Upper lobe of right lung (tissue), 1 donor: Measurements from ENCODE around the gene ATP2C2. TPM values are rescaled to one million over a fixed set of nuclear protein-coding genes. Genes with fewer than 3 reads are reported as not detected.

Experiments
- ATAC-seq: fragments of 200-7000 bp; cut with Tn5 transposase; one replicate; pipeline ENCODE4 v1.9.1; 2020; ENCODE audit warnings: mild to moderate bottlenecking, moderate library complexity
- DNase-seq: peaks from one replicate; pipeline ENCODE4 v3.0.0-alpha.2; 2020
- H3K27ac ChIP-seq: fragments of 200-600 bp; one replicate; pipeline ENCODE4 v1.8.0; 2022
- H3K27me3 ChIP-seq: fragments of 200-600 bp; one replicate; pipeline ENCODE4 v1.8.0; 2022; ENCODE audit warnings: mild to moderate bottlenecking
- H3K36me3 ChIP-seq: fragments of 200-600 bp; one replicate; pipeline ENCODE4 v1.8.0; 2022
- H3K4me1 ChIP-seq: fragments of 200-600 bp; one replicate; pipeline ENCODE4 v1.8.0; 2022
- H3K4me3 ChIP-seq: fragments of 200-600 bp; one replicate; pipeline ENCODE4 v1.8.0; 2022; ENCODE audit warnings: mild to moderate bottlenecking
- H3K9me3 ChIP-seq: fragments of 200-600 bp; one replicate; pipeline ENCODE4 v1.8.0; 2022
- CTCF ChIP-seq: fragments of 200-600 bp; IDR thresholded peaks from one replicate; pipeline ENCODE4 v1.8.0; 2022; ENCODE audit warnings: antibody characterized with exemption
- intact Hi-C: fragments of 100-400 bp; cut with DNase I; formaldehyde crosslinking; loops from one replicate; pipeline ENCODE4 v1.11.0; 2022
- total RNA-seq: library from RNA; stranded (reverse); fragmentation: NEBNext Ultra II Directional; extraction: Animal tissue kit (Norgen Biotek cat#: 25700); gene quantifications from one replicate; pipeline ENCODE4 v1.2.1, GENCODE V29; 2021
- donor health status: DM: no; HTN: yes; CAD: no; lungs with severe emphysema.

The ATP2C2 gene
- total RNA-seq, 1 donor from 2014 or later: 48.9 TPM

GRCh38 chr16:84486551-84487235, 118.4 kb downstream of the ATP2C2 start:
- no peak for ATAC-seq
- H3K4me3 ChIP-seq: no peak overlapping the region
- peak; percentile 48 for DNase-seq
- H3K27me3 ChIP-seq: no peaks in the 10 kb centered on the region
- intact Hi-C loops: loop anchor here (10.0 kb wide), 1 partner anchor 212 kb away; no protein-coding TSS in a partner anchor
- no peak overlapping the region for H3K27ac ChIP-seq
- TF ChIP-seq CTCF: no peak
- H3K36me3 ChIP-seq: peaks cover 38% of the 10 kb centered on the region
- no peaks in the 10 kb centered on the region for H3K4me1 ChIP-seq
- no peaks in the 10 kb centered on the region for H3K9me3 ChIP-seq

GRCh38 chr16:84487358-84487757, 119.0 kb downstream of the ATP2C2 start:
- no peaks in the 10 kb centered on the region for H3K27me3 ChIP-seq
- DNase-seq: peak; percentile 28
- H3K36me3 ChIP-seq: peaks cover 38% of the 10 kb centered on the region
- TF ChIP-seq CTCF: no peak
- no peaks in the 10 kb centered on the region for H3K9me3 ChIP-seq
- no peak for ATAC-seq
- no peaks in the 10 kb centered on the region for H3K4me1 ChIP-seq
- no peak overlapping the region for H3K27ac ChIP-seq
- H3K4me3 ChIP-seq: no peak overlapping the region
- intact Hi-C loops: loop anchor here (10.0 kb wide), 1 partner anchor 213 kb away; no protein-coding TSS in a partner anchor

- no peaks in the 10 kb centered on the region for H3K4me1 ChIP-seq
Observed at GRCh38 chr16:84489131-84489530, 120.8 kb downstream of the ATP2C2 start.

GRCh38 chr16:84495506-84495905, 127.2 kb downstream of the ATP2C2 start:
- H3K4me1 ChIP-seq: no peaks in the 10 kb centered on the region
- no peak overlapping the region for H3K27ac ChIP-seq
- TF ChIP-seq CTCF: no peak
- H3K36me3 ChIP-seq: peaks cover 47% of the 10 kb centered on the region
- ATAC-seq: no peak
- H3K4me3 ChIP-seq: no peak overlapping the region
- DNase-seq: peak; percentile 23
- intact Hi-C loops: no loop called here
- H3K27me3 ChIP-seq: no peaks in the 10 kb centered on the region
- no peaks in the 10 kb centered on the region for H3K9me3 ChIP-seq

More at GRCh38 chr16:84489131-84489530, 120.8 kb downstream of the ATP2C2 start:
- DNase-seq (peak; percentile 48), ATAC-seq (no peak)
- no peaks in the 10 kb centered on the region for H3K9me3 ChIP-seq
- no peak for TF ChIP-seq CTCF
- no peak overlapping the region for H3K4me3 ChIP-seq
- peaks cover 50% of the 10 kb centered on the region for H3K36me3 ChIP-seq
- H3K27me3 ChIP-seq: no peaks in the 10 kb centered on the region
- intact Hi-C loops: loop anchor here (10.0 kb wide), 1 partner anchor 214 kb away; no protein-coding TSS in a partner anchor
- no peak overlapping the region for H3K27ac ChIP-seq

- Histone ChIP-seq H3K27ac (no peak overlapping the region), H3K4me3 (no peak overlapping the region), H3K9me3 (no peaks in the 10 kb centered on the region), H3K4me1 (no peaks in the 10 kb centered on the region), H3K36me3 (peaks cover 47% of the 10 kb centered on the region), H3K27me3 (no peaks in the 10 kb centered on the region)
- intact Hi-C loops: no loop called here
- ATAC-seq (no peak), DNase-seq (peak; percentile 4)
- TF ChIP-seq CTCF: no peak
Observed at GRCh38 chr16:84496991-84497390, 128.7 kb downstream of the ATP2C2 start.
